NCI-H2196 (cell line): Measurements from ENCODE around the gene MAP2K6.
"Not testable (repeated sequence)": the region's sequence is repeated elsewhere in the genome, so short reads cannot be mapped to it uniquely, and the experiment has no call there.

Experiments used
- DNase-seq: peaks from one replicate; lab custom pipeline; 2025; ENCODE audit not compliant: unreplicated experiment; lab: John Stamatoyannopoulos, UW

The MAP2K6 gene

DNA sequence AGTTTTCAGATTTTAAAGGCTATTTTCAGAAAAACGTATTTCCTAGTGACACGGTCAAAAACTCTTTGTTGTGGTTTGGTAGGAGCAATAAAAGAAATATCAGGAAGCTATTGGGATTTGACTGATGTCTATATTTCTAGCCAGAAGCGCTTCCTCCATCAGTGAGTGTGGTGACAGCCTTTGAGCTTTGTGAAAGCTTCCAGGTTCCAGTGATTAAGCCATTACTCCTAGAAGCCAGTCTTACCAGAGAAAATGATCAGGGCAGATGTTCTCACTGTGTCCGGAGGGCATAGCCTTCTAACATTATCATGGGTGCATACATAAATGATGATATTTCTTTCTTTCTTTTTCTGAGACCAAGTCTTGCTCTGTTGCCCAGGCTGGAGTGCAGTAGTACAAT lies 39.6 kb downstream of the MAP2K6 start:
- no peak for DNase-seq

DNA sequence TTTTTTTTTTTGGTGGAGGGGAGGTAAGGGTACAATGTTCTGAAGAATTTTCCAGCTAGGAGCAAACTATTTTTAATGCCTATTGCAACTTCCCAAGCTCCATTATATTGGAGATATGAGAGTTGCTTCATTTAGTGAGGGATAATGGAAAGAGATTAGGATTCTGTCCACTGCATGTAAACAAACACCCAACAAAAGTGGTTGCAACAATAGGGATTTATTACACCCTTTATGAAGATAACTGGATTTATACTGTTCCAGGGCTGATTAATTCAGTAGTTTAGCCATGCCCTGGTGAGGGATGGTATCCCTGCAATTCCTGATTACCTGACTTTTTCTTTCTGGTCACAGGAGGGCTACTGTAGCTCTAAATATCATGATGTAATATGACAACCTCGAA lies 40.5 kb downstream of the MAP2K6 start:
- no peak for DNase-seq

DNA sequence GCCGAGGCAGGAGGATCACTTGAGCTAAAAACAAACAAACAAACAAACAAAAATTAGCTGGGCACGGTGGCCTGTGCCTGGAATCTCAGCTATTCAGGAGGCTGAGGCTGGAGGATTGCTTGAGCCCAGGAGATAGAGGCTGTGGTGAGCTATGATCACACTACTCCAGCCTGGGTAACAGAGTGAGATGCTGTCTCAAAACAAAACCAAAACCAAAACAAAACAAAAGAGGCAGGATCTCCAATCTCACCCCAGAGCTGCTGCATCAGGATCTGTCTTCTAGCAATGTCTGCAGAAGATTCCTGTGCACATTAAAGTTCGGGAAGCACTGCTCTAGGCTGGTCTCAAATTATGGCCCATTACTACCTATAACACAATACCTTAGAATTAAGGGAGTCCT lies 43.1 kb downstream of the MAP2K6 start:
- no peak for DNase-seq

DNA sequence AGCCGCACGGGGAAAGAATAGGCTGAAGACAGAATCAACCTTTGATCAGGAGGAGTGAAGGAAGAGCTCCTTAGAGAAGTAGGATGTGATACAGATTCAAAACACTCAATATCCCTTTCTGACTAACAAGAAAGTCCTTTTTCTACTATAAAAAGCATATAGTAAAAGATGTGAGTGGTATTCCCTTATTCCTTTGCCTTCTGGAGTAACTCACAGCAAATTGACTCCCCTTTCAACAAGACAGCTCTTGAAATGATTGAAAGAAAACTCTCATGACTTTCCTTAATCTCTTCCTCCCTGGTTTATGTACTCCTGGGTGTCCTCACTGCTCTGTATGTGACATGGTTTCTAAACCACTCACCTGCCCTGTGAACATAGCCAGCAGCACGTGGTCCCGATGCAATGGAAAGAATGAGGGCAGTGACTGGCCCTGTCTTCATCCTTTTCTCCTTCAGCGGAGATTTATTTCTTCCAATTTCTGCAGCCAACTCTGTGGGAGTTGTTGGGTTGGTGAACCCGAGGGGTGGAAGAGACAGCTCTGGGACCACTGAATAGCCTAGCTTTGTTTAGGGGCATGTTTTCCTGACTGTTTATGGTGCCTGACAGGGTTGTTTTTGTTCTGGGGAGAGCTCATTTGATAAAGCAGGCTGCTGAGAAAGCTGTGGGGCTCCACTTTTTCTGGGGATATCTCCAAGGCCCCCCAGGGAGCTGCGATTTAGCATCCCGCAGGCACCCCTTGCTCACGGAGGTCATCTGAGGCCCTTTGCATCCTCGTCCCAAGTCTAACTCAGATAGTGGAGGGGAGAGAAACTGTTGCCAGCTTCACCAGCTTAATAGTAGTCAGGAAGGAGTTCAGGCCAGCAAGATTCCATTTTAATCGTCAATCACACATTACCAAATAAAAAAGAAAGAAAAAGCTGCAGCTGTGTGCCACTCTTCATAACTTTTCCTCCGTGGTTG lies 46.7 kb downstream of the MAP2K6 start:
- no peak for DNase-seq

DNA sequence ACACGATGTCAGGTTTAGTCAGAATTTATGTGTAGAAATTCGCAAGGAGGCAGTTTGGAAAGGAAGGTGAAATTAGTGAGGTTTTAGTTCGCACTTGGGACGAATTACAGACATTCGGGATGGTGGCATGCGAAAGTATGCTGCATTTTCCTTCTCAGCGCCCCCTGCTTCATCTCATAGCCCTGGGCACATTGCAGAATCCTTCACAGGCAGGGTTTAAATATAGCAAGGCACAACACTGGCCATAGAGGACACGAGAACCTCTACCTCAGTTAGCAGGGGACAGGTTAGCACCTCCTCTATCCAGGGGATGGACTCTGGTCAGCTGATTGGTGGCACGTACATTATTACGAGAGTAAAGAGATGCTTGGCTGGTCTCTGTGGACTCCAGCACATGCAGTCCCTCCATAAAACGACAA lies 47.5 kb downstream of the MAP2K6 start:
- no peak for DNase-seq

DNA sequence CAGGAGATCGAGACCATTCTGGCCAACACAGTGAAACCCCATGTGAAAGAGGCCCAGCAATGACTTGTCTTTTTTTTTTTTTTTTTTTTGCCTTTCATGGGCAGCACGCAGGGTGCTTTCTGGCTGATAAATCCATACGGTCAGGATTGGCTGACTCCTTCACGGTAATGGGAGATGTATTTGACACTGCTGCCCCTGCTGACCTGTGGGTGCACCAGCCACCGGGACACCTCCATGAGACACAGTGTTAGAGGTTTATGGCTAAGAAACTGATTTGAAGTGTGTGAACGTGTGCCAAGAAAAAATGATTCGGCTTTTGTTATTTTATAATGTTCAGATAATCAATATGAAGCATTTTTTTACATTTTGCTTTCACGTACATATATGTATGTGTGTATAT lies 48.4 kb downstream of the MAP2K6 start:
- no peak for DNase-seq

DNA sequence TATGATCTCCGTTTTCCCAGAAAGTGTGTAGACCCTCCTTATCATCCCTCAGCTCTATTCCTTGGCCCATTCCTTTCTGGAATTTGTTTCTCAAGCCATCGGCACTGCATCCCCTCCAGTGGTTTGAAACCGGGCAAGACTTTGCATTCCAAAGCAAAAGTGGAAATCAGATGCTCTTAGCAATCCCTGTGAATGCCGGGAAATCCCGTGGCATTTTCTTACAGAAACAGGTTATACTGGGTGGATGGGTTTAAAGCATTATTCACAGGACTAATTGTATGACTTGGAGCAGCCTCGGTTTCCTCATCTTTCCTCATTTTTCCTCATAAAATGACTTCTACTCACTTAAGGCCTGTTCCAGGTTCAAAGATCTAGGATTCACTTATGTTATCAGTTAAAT lies 52.0 kb downstream of the MAP2K6 start:
- no peak for DNase-seq

DNA sequence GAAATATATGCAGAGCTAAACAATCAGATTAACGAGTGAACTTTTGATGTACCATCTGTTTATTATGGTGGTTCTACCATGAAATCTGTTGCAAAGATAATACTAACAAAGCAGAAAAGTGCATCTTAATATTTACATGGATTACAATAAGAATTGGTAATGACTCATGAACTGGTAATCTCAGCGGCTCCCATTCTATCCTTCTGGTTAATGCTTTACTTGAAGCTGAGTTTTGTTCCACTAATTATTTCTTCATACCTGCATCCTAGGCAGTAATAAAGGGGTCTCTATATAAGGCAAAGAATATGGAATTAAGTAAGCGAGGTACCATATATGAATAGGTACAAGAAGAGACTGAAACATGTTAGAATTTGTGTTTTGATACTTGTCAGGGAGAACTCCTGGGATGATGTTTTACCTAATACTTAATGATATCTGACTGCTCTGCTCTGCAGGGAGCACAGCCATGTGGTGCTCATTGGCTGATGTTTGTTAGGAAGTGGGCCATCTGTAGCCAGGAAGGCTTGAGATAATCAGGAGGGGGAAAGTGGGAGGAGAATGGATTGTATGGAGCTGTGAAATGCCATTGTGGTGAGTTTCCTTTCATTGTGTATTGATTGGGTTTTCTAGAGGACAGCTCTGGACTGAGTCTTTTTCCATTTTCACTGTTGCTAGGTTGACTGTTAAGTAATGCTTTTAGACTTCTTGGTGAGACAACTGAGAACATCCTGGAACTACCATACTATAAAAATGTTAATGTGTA lies 52.6 kb downstream of the MAP2K6 start:
- no peak for DNase-seq

DNA sequence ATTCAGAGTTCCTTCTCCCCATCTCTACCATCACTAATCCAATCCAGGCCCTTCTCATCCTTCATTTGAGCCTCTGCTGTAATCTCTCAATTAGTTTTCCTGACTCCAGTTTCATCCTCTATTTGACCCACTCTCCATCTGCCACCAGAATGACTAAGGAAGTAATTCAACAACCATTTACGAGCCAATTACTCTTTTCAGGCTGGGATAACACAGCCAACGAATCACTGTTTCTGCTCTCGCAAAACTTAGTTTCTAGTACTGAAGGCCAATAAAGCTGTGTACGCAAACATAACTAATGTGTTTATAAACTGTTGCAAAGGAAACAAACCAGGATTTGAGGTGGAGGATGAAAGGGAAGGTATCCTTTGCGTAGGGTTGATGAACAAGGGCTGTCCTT lies 53.7 kb downstream of the MAP2K6 start:
- no peak for DNase-seq

DNA sequence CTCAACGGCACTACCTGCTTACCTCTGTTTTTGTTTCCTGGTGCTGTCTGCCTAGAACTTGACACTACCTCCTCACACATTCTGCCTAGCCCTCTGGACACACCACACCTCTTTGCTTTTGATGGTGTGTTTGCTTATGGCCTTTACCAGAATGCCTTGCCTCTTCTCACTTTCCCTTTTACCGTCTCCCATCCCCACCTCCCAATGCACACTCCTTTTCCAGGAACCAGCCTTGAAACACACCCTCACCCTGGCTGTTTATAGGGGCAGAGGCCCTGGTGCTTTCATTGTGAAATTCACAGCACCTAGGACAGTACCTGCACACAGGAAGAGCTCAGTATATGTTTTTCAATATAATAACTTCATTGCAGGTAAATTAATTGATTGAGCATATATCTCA lies 56.2 kb downstream of the MAP2K6 start:
- DNase-seq = peak; percentile 19

DNA sequence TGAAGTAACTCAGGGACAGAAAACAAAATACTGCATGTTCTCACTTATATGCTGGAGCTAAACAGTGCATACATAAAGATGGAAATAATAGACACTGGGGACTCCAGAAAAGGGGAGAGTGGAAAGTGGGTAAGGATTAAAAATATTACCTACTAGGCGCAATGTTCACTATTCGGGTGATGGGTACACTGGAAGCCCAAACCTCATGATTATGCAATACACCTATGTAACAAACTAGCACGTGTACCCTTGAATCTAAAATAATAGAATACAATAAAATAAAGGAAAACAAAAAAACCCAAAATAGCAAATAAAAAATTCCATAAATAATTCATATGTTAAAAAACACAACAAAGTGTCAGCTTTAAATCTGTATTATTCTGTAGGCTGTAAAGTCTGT lies 56.9 kb downstream of the MAP2K6 start:
- DNase-seq = no peak

DNA sequence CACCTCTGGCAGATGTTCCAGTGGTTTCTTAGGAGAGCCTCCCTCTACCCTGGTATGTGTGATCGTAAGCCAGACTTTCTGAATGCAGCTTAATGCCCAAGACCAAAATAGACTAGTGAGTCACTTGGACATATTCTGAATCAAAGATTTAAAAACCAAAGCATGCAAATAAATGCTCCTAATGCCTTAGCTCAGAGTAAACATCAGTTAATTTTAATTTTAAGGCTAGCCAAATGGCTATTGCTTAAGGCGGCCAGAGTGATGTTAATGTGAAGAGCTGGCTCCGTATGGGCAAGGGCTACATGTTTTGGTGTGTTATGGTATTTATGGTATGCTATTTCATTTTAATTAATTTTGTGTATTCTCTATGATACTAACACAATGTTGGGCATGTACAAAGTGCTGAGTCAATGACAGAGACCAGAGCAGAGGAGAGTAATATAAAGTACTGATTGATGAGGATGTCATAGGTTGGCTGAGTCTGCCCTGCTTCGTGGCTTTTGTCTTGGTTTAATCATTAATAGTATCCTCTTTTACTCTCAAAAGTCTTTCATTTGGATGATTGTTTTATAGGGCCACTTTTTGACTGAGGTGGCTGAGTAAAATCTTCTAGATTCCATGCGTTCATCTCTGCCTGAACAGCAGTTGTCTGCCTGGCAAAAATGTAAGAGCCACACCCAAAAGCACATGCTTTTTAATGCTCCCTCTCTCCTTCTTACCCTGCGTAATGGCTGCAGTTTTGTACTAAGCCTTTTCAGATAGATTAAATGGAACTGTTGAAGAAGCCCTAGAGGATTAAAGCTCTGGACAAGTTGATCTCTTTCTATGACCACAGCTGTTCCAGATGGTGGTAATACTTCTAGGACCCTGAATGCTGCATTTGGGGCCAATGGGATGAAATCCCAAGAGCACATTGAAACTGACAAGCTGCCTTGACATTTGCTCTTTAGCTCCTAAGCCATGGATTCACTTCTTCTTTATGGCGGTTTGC lies 59.6 kb downstream of the MAP2K6 start:
- DNase-seq = no peak

DNA sequence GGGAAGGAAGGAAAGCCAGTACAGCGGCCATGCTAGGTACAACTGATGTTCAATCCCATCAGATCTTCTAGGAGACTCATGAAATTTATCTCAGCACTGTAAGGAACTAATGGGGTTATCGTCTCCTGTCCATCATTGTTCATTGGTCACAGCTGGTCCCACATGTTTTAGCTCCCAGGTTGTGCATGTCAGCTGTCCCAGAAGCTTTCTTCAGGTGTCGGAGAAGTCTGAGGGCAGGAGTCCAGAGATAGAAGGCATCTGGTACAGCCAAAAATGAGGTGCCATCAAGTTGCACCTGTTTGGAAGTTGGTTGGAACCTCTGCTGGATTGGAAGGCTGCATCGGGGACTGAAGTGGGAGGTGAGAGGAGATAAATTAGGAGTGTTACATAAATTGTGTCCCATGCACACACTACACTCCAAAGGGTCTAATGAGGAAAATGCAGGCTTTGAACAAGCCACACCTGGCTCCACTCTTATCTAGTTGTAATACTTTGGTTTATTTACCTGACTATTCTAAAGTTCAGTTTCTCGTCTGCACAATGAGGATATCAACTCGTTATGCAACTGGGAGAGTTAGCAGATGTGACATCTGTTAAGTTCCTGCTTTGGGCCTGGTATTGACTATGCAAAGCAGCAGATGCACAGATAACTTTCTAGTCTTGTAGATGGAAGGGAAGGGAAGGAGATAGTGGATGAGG lies 62.9 kb downstream of the MAP2K6 start:
- no peak for DNase-seq

DNA sequence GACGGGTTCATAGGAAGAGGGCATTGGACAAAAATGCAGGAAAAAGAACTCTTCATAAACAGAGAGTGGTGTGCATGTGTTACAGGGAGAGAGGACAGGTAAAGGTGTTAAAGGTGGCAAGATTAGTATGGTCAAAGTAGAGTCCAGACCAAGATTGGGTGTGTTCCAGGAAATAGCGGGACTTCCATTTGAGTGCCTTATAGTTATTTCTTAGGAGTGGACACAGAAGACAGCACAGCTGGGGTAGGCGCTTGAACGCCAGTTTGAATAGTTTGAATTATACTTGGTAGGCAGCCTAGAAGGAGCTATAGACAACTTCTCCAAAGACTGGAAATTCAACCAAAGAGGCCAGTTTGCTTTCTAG lies 63.4 kb downstream of the MAP2K6 start:
- no peak for DNase-seq

DNA sequence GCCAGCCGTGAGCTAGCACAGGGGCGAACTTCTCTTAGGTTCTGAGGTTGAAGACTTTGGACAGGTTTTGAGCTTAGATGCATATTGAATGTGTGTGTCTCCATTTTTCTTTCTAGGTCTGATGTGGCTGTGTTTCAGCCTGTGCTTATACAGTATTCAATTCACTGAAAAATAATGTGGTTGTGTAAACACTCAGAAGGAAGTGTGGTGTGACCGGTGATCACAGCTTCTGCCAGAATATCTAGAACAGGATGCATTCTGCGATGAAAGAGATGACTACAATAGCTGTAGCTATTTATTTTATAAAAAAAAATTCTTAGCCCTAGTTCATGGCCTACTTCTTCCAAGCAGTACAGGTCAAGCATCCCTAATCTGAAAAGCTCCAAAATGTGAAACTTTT lies 64.4 kb downstream of the MAP2K6 start:
- peak; percentile 11 for DNase-seq

DNA sequence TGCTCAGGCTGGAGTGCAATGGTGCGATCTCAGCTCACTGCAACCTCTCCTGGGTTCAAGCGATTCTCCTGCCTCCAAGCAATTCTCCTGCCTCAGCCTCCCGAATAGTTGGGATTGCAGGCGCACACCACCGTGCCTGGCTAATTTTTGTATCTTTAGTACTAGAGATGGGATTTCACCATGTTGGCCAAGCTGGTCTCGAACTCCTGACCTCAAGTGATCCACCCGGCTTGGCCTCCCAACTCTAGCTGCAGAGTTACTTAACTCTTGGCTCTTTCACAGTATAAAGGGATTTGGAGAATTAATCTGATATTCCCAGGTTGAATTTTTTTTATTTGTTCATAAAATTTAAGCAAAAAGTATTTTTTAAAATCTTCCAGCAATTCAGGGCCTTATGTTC lies 65.3 kb downstream of the MAP2K6 start:
- not testable (repeated sequence) for DNase-seq

DNA sequence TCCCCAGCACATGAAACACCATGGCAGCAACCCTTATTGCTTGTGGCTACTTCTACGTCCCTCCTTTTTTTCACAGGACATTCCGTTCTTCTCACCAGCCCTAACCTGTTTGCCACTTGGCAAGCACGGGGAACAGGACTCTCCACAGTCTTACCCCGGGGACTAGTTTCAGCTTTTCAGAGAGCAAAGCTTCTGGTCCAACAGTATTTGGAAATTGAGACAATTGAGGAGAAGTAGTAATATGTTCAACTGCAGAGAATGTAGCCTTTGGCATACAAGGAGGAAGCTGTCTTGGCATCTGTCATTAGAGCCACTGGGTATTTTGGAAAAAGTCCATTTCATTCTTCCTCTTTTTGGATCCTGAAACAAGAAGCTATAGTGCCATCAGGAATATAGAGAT lies 65.7 kb downstream of the MAP2K6 start:
- DNase-seq = no peak

DNA sequence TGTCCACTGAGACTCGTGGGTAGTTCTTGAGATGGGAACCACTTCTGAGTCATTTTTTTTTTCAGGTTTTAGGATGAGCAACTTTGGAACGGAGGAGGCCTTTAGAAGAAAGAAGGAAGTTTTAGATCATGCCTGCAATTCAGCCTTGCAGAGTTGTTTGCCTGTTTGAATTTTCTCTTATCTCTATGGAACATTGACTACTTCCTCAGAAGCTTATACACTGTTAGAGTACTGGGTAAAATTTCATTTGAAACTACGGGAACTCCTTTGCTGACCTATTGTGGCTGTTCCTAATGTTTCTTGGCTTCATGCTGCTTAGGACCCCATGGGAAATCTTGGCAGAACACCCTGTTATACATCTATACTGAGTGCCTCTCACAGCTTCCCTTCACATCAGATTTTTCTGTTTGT lies 70.8 kb downstream of the MAP2K6 start:
- DNase-seq = no peak

DNA sequence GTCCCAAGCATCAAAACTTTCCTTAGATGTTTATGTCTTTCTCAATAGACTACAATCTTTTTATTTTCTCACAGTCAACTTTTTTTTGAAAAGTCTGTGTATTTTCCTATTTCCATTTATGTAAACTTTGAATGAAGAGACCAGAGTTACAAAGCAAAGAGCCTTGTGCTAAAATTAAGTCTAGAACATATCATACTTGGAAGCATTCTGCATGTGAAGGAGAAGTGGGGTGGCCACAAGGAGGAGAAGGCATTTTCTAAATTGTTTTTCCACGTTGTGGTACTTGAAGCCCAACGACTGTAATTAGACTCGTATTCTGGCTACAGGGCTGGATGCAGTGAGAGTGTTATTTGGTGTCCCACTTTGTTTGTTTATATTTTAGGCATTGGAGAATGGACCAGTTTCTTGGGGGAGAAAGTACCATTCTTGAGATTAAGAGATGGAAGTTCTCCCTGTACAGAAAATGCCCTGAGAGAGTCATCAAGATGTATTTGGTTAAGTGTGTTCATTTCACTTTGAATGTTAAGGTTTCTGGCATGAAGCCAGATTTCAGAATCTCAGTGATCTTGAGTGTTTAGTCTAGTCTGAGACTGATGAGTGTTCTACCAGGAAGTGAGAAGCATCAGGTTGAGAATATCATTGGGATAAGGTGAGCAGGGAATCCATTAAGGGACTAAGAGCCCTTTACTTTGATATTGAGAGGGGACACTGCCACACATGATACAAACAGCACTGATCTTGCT lies 71.6 kb downstream of the MAP2K6 start:
- DNase-seq = peak; percentile 54
